Stimulated activated CD8-positive, alpha-beta memory T cell treated with anti-CD3 and anti-CD28 coated beads, Interleukin-7, amount 100 ng/mL, for 4 hours (primary cell): ENCODE results near the gene DUT.
A peak's percentile ranks its signal among the peaks of the same experiment; 100 is the strongest.
"Not testable (repeated sequence)": the region's sequence is repeated elsewhere in the genome, so short reads cannot be mapped to it uniquely, and the experiment has no call there.

Experiments
- DNase-seq, 2 donors: peaks; one replicate each; pipeline ENCODE4 v3.0.0-alpha.2; 2020; ENCODE audit warnings: low read depth in 2 of 2

The DUT gene

GRCh38 chr15:48330855-48331795 lies at the start of gene DUT:
TSS of gene DUT (plus strand) at chr15:48331429. CDS start at chr15:48331516, 87 bp downstream.
- DNase-seq, result peak; percentile 44 to 69

GRCh38 chr15:48281674-48282073 lies 49.6 kb upstream of the DUT start:
- no peak for DNase-seq

DNA sequence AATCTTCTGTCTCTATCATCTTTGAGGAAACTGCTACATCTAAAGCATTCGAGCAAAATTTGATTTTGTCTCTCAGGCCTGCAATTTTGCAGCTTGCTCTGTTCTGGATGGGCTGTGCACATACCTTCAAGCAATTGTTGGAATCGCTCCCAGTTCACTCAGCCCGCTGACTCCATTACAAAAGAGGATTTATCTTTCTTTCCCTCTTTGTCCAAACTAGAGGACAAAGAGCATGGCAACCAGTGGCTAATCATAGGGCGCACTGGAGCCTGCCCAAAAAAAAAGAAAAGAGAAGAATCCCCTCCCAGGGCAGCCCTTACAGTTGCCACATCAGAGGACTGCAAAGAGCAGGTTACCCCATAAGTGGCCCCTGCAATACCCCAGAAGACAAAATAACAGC lies 49.0 kb upstream of the DUT start:
- DNase-seq, result no peak

- no peak for DNase-seq
Measured at GRCh38 chr15:48283396-48284145, 47.7 kb upstream of the DUT start.

GRCh38 chr15:48285329-48286214 lies 45.7 kb upstream of the DUT start:
- DNase-seq, result no peak

GRCh38 chr15:48289628-48290027 lies 41.6 kb upstream of the DUT start:
- no peak for DNase-seq

- DNase-seq, result no peak
Measured at GRCh38 chr15:48292458-48292857, 38.8 kb upstream of the DUT start.

DNA sequence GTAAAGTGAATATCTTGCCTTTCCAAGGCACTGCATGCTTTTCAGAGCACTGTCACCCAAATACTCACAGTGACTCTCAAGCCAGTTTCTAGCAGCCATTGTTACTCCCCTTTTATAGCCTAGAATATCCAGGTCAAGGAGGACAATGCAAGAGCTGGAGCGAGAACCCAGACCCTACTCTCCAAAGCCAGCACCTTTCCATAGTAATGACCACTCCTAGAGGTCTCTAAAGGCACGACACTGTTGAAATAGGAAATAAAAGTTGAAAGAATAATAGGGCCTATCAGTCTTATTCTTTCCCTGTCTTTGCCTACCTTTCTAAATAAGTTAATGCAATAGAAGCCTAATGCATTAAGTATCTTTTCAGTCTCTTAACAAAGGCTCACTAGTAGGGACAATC lies 33.6 kb upstream of the DUT start:
- DNase-seq, result no peak

DNA sequence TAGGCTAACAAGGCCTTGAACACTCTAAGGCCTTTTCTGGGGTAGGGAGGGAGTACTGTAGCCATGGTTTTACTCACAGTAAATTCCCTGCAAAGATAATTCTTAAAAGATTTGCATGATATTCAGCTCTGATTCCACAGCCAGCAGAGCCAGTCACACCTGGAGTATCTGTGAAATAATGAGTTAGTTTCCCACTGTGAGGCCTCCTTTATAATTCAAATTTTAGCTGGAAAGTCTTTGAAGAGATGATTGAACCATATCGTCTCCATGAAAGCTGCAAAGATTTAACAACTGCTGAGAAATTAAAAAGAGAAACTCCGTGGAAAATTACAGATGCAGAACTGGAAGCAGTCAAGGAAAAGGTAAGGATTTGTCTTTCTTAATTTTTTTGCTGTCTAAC lies 32.3 kb upstream of the DUT start:
- DNase-seq, result no peak

DNA sequence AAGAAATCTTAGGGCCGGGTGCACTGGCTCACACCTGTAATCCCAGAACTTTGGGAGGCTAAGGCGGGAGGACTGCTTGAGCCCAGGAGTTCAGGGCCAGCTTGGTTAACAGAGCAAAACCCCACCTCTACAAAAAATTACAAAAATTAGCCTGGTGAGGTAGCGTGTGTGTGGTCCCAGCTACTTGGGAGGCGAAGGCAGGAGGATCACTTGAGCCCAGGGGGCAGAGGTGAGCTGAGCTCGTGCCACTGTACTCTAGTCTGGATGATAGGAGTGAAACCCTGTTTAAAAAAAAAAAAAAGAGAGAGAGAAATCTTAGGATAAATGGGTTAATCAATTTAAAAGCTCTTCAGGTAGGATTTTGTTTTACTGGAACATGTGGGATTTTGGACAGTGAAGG lies 31.2 kb upstream of the DUT start:
- DNase-seq, result no peak

DNA sequence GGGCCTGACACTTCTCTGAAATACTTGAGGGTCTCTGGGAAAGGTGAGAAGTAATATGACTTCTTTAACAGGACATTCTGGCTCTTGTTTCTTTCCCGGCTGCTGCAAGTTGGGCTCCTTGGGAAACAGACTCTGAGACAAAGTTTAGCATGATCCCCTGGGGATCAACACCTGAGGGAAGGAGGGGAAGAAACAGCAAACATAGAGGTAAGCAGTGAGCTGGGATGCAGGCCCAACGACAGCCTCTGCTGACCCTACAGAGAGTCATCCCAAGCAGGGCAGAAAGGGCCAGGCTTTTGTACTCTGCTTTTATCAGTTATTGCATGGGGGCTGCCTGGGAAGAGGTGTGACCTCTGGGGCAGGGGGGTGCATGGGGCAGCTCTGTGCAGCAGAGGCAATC lies 26.8 kb upstream of the DUT start:
- no peak for DNase-seq

GRCh38 chr15:48306639-48307038 lies 24.6 kb upstream of the DUT start:
- DNase-seq, result no peak

DNA sequence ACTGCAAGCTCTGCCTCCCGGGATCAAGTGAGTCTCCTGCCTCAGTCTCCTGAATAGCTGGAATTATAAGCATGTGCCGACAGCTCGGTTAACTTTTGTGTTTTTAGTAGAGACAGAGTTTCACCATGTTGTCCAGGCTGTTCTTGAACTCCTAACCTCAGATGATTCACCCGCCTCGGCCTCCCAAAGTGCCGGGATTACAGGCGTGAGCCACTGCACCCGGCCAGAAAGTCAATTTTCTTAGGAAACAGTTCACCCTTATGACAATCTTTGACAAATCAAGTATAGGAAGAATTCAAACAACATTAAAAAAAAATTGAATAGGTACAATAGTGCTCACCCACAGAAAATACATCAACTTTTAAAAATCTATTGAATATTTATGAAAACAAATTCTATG lies 23.6 kb upstream of the DUT start:
- no peak for DNase-seq

DNA sequence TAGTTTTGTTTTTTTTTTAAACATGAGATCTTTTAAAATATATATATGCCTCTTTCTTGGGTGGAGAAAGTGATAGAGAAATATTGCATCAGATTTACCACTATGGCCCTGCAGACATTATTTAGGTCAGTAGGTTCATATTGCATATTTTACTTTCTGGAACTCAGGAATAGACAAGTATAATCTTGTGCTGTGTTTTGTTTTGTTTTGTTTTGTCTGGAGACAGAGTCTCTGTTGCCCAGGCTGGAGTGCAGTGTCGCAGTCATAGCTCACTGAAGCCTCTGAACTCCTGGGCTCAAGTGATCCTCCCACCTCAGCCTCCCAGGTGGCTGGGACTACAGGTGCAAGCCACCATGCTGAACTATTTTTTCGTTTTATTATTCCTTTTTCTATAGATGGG lies 21.5 kb upstream of the DUT start:
- no peak for DNase-seq

- no peak for DNase-seq
Measured at GRCh38 chr15:48313216-48313615, 18.0 kb upstream of the DUT start.

- DNase-seq, result no peak
Measured at GRCh38 chr15:48315041-48315440, 16.2 kb upstream of the DUT start.

GRCh38 chr15:48317221-48317620 lies 14.0 kb upstream of the DUT start:
- no peak for DNase-seq

DNA sequence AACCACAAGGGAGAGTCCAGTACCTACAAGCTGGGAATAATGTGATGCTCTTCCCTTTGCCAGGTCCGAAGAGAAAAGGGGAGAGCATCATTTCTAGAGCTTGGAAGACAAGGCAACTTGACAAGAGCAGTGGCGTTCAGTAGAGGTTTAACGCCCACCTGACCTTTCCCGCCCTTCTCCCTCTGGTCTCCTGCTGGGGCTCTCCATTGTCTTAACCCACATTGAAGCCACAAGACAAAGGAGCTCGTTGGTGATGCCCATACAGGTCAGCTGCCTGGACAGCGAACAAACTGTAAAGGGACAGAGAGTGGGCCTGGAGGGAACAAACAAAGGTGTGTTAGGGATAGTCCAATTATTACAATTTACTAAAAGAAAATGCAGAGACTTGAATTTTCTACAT lies 13.1 kb upstream of the DUT start:
- DNase-seq, result no peak

- DNase-seq, result no peak
Measured at GRCh38 chr15:48323294-48323693, 7.9 kb upstream of the DUT start.

DNA sequence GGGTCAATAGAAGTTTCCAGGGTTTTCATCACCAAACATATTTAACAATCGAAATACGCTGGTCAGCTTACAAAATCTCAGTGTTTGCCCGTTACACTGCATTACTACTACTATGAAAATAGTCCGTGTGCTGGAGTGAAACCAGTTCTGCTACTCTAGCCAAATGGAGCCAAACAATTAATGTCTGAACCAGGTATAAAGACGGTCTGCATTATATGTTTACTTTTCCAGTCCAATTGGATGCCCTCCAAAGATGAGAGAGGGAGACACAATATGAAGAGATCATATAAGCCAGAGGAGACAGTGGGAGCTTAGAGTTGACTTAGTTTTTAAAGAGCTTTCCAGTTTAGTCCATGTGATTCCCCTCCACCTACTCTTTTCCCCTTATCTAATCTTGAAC lies 6.3 kb upstream of the DUT start:
- no peak for DNase-seq

DNA sequence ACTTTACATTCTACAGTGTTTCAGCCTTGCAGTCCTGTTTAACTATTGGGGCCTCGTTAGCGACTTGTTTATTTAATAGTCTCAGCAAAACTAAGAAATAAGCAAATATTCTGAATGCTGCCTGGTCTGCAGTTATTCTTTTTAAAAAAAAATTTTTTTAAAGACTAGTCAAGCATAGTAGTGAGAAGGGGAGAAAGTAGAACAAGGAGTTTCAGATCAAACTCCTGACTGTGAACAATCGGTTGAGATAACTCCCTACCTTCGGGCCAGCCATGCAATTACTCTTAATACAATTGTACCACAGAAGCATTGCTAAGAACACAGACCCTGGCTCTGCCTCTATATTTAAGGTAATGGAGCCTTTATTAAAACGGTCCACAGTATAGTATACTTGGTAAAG lies 5.8 kb upstream of the DUT start:
- no peak for DNase-seq

DNA sequence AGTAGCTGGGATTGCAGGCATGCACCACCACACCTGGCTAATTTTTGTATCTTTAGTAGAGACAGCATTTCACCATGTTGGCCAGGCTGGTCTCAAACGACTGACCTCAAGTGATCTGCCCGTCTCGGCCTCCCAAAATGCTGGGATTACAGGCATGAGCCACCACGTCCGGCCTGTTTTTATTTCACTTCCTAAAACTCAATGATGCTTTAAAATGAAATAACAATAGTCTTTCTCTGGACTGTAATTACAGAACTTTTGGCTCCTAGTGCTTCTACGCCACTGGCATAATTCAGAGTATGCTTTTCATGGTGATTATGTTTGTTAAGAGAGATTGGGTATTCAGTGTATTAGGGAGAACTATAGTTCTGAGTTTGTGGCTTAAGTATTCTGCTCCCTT lies 5.0 kb upstream of the DUT start:
- DNase-seq, result not testable (repeated sequence)
